Measurements from ENCODE around the gene TBC1D10A.

Gene TBC1D10A

GRCh38 chr22:30245985-30246813 is 80.5 kb downstream of the TBC1D10A start, which contains the start of gene LIF:
Gene LIF (minus strand): TSS chr22:30246759. CDS start chr22:30246695, 64 bp downstream.
- peak; percentile 67 for DNase-seq (ENCODE audit: low read depth)

- DNase-seq (ENCODE audit: low read depth) = no peak
Observed at GRCh38 chr22:30245181-30245984, 81.4 kb downstream of the TBC1D10A start.

DNA sequence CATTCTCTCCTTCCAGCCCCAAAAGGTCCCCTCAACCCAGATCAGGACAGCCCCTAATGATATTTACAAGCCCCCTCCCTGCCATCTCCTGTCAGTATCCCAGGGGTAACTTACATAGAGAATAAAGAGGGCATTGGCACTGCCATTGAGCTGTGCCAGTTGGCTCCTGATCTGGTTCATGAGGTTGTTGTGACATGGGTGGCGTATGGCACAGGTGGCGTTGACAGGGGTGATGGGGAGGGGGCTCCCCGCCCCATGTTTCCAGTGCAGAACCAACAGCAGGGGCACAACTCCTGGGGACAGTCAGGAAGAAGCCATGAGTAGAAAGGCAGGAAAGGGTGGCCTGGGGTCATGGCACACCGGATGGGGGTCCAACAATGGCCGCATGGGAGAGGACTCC is 82.1 kb downstream of the TBC1D10A start:
- no peak for DNase-seq (ENCODE audit: low read depth)

DNA sequence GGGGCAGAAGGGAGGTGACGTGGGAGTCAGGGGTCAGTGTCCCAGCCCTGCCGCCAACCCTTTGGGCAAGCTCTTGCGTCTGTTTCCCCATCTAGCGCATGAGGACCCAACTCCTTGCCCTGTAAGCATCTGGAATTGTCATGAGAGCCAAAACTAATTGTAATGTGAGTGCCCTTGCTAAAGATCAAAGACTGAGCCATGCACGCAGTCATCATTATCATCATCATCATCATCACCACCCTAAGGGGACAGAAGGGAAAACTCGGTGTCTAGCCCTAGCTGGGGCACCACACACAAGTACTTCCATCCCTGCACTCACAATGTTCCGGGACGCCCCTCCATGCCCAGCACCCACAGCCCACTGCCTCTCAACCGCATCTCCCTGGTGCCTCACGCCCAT is 82.7 kb downstream of the TBC1D10A start:
- no peak for DNase-seq (ENCODE audit: low read depth)

GRCh38 chr22:30243661-30244060 is 83.1 kb downstream of the TBC1D10A start:
- no peak for DNase-seq (ENCODE audit: low read depth)

All from EH (cell line).